ACHN (cell line): ENCODE results near the gene LRPPRC.
A peak's percentile ranks its signal among the peaks of the same experiment; 100 is the strongest.

Source experiments
- DNase-seq: peaks from one replicate; pipeline ENCODE4 v3.0.0-alpha.2; 2015
- in situ Hi-C: cut with HindIII; loops from 2 replicates; pipeline ENCODE4 v1.10.0; 2017; ENCODE audit warnings: low sequenced_read_pairs, low pct_ligation_motif_present, low pct_unique_long_range_greater_than_20kb

The LRPPRC gene

GRCh38 chr2:43885132-43885632 lies 110.6 kb downstream of the LRPPRC start:
- no peak for DNase-seq
- in situ Hi-C loops = no loop called here

- in situ Hi-C loops = no loop called here
These were observed 111.1 kb downstream of the LRPPRC start for GRCh38 chr2:43884689-43885088.

GRCh38 chr2:43882312-43882711 lies 113.5 kb downstream of the LRPPRC start:
- in situ Hi-C loops = no loop called here
- DNase-seq = no peak

More at GRCh38 chr2:43884689-43885088, 111.1 kb downstream of the LRPPRC start:
- no peak for DNase-seq

GRCh38 chr2:43880952-43881351 lies 114.8 kb downstream of the LRPPRC start:
- DNase-seq = no peak
- in situ Hi-C loops = no loop called here

- in situ Hi-C loops = no loop called here
- DNase-seq = no peak
These were observed 115.3 kb downstream of the LRPPRC start for GRCh38 chr2:43880471-43880870.

GRCh38 chr2:43879261-43879660 lies 116.5 kb downstream of the LRPPRC start:
- in situ Hi-C loops = no loop called here

GRCh38 chr2:43877782-43878464 lies 117.9 kb downstream of the LRPPRC start:
- peak; percentile 67 for DNase-seq
- in situ Hi-C loops = no loop called here

More at GRCh38 chr2:43879261-43879660, 116.5 kb downstream of the LRPPRC start:
- DNase-seq = no peak

GRCh38 chr2:43874776-43875451 lies 120.9 kb downstream of the LRPPRC start:
- DNase-seq = no peak
- in situ Hi-C loops = no loop called here

- in situ Hi-C loops = no loop called here
- DNase-seq = no peak
These were observed 123.6 kb downstream of the LRPPRC start for GRCh38 chr2:43872151-43872550.

- in situ Hi-C loops = no loop called here
- no peak for DNase-seq
These were observed 140.5 kb downstream of the LRPPRC start for GRCh38 chr2:43855292-43855691.

GRCh38 chr2:43854671-43855070 lies 141.1 kb downstream of the LRPPRC start:
- DNase-seq = no peak
- in situ Hi-C loops = no loop called here

GRCh38 chr2:43853141-43854081 lies 142.4 kb downstream of the LRPPRC start:
- in situ Hi-C loops = no loop called here
- no peak for DNase-seq

- DNase-seq = no peak
- in situ Hi-C loops = no loop called here
These were observed 143.5 kb downstream of the LRPPRC start for GRCh38 chr2:43852196-43852730.

- in situ Hi-C loops = no loop called here
- DNase-seq = no peak
These were observed 144.5 kb downstream of the LRPPRC start for GRCh38 chr2:43851011-43851980.

GRCh38 chr2:43848214-43848613 lies 147.6 kb downstream of the LRPPRC start:
- no peak for DNase-seq
- in situ Hi-C loops = no loop called here

- in situ Hi-C loops = no loop called here
- DNase-seq = no peak
These were observed 149.5 kb downstream of the LRPPRC start for GRCh38 chr2:43846140-43846793.

GRCh38 chr2:43845181-43845580 lies 150.6 kb downstream of the LRPPRC start:
- in situ Hi-C loops = no loop called here
- DNase-seq = no peak
